Measurements from ENCODE around the gene TRO. TPM values are rescaled to one million over a fixed set of nuclear protein-coding genes. Genes with fewer than 3 reads are reported as not detected.

TRO gene
- total and polyA plus RNA-seq, 10 of the 15 experiments (the other 5 are each of a cell fraction or from before 2014, with no cell fraction given): 0.02 to 1.0 (median 0.35) TPM; not detected in 7

DNA sequence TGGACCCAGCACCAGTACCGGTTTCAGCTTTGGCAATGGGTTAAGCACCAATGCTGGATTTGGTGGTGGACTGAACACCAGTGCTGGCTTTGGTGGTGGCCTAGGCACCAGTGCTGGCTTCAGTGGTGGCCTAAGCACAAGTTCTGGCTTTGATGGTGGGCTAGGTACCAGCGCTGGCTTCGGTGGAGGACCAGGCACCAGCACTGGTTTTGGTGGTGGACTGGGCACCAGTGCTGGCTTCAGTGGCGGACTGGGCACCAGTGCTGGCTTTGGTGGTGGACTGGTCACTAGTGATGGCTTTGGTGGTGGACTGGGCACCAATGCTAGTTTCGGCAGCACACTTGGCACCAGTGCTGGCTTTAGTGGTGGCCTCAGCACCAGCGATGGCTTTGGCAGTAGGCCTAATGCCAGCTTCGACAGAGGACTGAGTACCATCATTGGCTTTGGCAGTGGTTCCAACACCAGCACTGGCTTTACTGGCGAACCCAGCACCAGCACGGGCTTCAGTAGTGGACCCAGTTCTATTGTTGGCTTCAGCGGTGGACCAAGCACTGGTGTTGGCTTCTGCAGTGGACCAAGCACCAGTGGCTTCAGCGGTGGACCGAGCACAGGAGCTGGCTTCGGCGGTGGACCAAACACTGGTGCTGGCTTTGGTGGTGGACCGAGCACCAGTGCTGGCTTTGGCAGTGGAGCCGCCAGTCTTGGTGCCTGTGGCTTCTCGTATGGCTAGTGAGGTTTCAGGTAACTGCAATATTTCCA is 9.8 kb downstream of the TRO start (continued):
- TF ChIP-seq NR2F1 (conservative IDR thresholded peaks at IDR 0.05): no peak

DNA sequence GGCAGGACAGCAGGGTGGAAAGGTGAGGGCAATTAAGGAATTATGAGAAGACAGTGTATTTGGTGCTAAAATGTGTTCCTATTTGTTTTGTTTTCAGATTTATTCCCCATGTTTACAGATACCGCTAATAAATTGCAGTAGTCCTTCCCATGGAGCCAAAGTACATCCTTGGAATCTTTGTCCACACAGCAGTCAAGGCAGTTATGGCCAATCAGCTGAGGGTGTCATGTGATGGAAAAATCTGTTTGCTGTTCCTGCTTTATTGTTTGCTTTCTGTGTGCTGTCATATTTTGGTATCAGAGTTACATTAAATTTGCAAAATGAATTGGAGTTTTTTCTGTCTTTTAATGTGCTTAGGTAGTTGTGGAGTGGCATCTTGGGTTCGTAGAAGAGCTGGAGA is 10.5 kb downstream of the TRO start:
- TF ChIP-seq, protein P1, sequence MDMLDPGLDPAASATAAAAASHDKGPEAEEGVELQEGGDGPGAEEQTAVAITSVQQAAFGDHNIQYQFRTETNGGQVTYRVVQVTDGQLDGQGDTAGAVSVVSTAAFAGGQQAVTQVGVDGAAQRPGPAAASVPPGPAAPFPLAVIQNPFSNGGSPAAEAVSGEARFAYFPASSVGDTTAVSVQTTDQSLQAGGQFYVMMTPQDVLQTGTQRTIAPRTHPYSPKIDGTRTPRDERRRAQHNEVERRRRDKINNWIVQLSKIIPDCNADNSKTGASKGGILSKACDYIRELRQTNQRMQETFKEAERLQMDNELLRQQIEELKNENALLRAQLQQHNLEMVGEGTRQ (IDR thresholded peaks at IDR 0.05; ENCODE audit: borderline replicate concordance, low read depth, low read length): no peak
- TF ChIP-seq BACH1 (IDR thresholded peaks at IDR 0.05; ENCODE audit: borderline replicate concordance): no peak
- no peak for TF ChIP-seq YBX1 (IDR thresholded peaks at IDR 0.05)
- no peak for TF ChIP-seq MYC (IDR thresholded peaks at IDR 0.05; ENCODE audit: insufficient read depth, insufficient read length, insufficient replicate concordance, low read length, severe bottlenecking)
- no peak for TF ChIP-seq SIN3A (IDR thresholded peaks at IDR 0.05; ENCODE audit: low read depth, low read length)
- TF ChIP-seq HCFC1 (IDR thresholded peaks at IDR 0.05; ENCODE audit: low read length): no peak
- no peak for TF ChIP-seq TCF12 (IDR thresholded peaks at IDR 0.05; ENCODE audit: low read depth, low read length)
- TF ChIP-seq, protein P2, sequence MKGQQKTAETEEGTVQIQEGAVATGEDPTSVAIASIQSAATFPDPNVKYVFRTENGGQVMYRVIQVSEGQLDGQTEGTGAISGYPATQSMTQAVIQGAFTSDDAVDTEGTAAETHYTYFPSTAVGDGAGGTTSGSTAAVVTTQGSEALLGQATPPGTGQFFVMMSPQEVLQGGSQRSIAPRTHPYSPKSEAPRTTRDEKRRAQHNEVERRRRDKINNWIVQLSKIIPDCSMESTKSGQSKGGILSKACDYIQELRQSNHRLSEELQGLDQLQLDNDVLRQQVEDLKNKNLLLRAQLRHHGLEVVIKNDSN (IDR thresholded peaks at IDR 0.05; ENCODE audit: borderline replicate concordance, extremely low read length, insufficient read depth, low read depth, low read length): no peak
- ChIA-PET POLR2A (no interaction called here), RAD21 (ENCODE audit: unreplicated experiment) (no interaction called here), CTCF (no interaction called here), SMC1A (ENCODE audit: uncharacterized antibody, unreplicated experiment) (no interaction called here)
- Histone ChIP-seq H4K20me1 (ENCODE audit: control insufficient read depth, insufficient read depth) (no peaks in the 10 kb centered on the region), H3K9ac (ENCODE audit: control insufficient read depth, insufficient read depth, low read length) (no peak overlapping the region), H3K27me3 (replicated peaks in 1 of 2; ENCODE audit: control insufficient read depth in 2 of 2, insufficient read depth in 2 of 2, low read length in 1 of 2) (no peaks in the 10 kb centered on the region), H3K9me3 (replicated peaks; ENCODE audit: control insufficient read depth, insufficient read depth, low read length) (no peaks in the 10 kb centered on the region), H3K27ac (ENCODE audit: control insufficient read depth, insufficient read depth) (no peak overlapping the region), H3K4me2 (ENCODE audit: control insufficient read depth, insufficient read depth) (no peak overlapping the region), H3K4me3 (no peak overlapping the region), H2AFZ (ENCODE audit: control insufficient read depth, low read depth, low read length) (no peak overlapping the region), H3K4me1 (ENCODE audit: control insufficient read depth, insufficient read depth, low read length) (no peaks in the 10 kb centered on the region), H3K79me2 (ENCODE audit: control insufficient read depth, insufficient read depth, low read length) (no peaks in the 10 kb centered on the region), H3K36me3 (ENCODE audit: control insufficient read depth in 2 of 2, insufficient read depth in 2 of 2, low read length in 1 of 2) (no peaks in the 10 kb centered on the region)
- ATAC-seq: no peak
- WGBS (ENCODE audit: insufficient coverage, insufficient replicate concordance, low lambda C conversion rate, missing lambda C conversion rate): 31% methylated on average over 2 of the region's 2 CpGs
- no TSS peak for BruUV-seq (replicated peaks)
- intact Hi-C loops (cut with micrococcal nuclease; ENCODE audit: unreplicated experiment) (no loop called here), in situ Hi-C loops (cut with MboI) (no loop called here)
- no peak for DNase-seq (ENCODE audit: low read depth, low spot score)
- no peak for FAIRE-seq
